Small intestine (tissue), 7 donors: ENCODE results near the gene SYT8. TPM values are rescaled to one million over a fixed set of nuclear protein-coding genes. Genes with fewer than 3 reads are reported as not detected.
"Not testable (repeated sequence)": the region's sequence is repeated elsewhere in the genome, so short reads cannot be mapped to it uniquely, and the experiment has no call there.

Experiments used
- DNase-seq, 2 donors: peaks; one replicate each; pipeline versions ENCODE4 v3.0.0 to v3.0.0-alpha.2; 2013
- FAIRE-seq: peaks from 2 replicates; lab custom pipeline; 2012; peaks lifted over from hg19 to GRCh38; lab: Jason Lieb, UNC
- H3K27ac ChIP-seq, 3 donors: one replicate each; pipeline ENCODE4 v1.5.1; 2013; ENCODE audit warnings: low read length in 2 of 3, mild to moderate bottlenecking in 2 of 3, control low read depth in 1 of 3, inconsistent platforms in 1 of 3, low read depth in 1 of 3, moderate library complexity in 1 of 3
- H3K27me3 ChIP-seq, 3 donors: one replicate each; pipeline ENCODE4 v1.6.1; 2013; ENCODE audit warnings: low read length in 3 of 3, inconsistent platforms in 1 of 3; ENCODE audit not compliant: control insufficient read depth in 3 of 3, insufficient read depth in 3 of 3
- H3K36me3 ChIP-seq, 3 donors: one replicate each; pipeline ENCODE4 v1.6.1; 2013; ENCODE audit warnings: low read length in 3 of 3, inconsistent platforms in 1 of 3, low read depth in 1 of 3, mild to moderate bottlenecking in 1 of 3, moderate library complexity in 1 of 3; ENCODE audit not compliant: control insufficient read depth in 3 of 3, insufficient read depth in 2 of 3
- H3K4me1 ChIP-seq, 3 donors: one replicate each; pipeline ENCODE4 v1.6.1; 2013; ENCODE audit warnings: low read length in 2 of 3, inconsistent platforms in 1 of 3, low read depth in 1 of 3, mild to moderate bottlenecking in 1 of 3, moderate library complexity in 1 of 3; ENCODE audit not compliant: control insufficient read depth in 3 of 3, insufficient read depth in 2 of 3
- H3K4me3 ChIP-seq, 3 donors: one replicate each; pipeline ENCODE4 v1.5.1; 2013; ENCODE audit warnings: low read length in 3 of 3, control low read depth in 1 of 3, inconsistent platforms in 1 of 3, low read depth in 1 of 3, mild to moderate bottlenecking in 1 of 3, moderate library complexity in 1 of 3
- H3K9me3 ChIP-seq, 2 donors: one replicate each; pipeline ENCODE4 v1.6.1; 2013; ENCODE audit warnings: low read depth in 1 of 2, low read length in 1 of 2; ENCODE audit not compliant: control insufficient read depth in 2 of 2, insufficient read depth in 1 of 2
- WGBS, 3 donors: extraction: QIAGEN DNeasy Blood & Tissue Kit; methylation state at CpG; one replicate each; pipeline ENCODE4 v1.1.7; 2013; 5-methylcytosine and 5-hydroxymethylcytosine counted together
- polyA plus RNA-seq, 4 donors: library from polyadenylated mRNA; stranded (reverse) in 3 of 4; unstranded in 1 of 4; fragments of 200-250 nt in 3 of 4; fragments of 120-200 nt in 1 of 4; gene quantifications; one replicate each; pipeline versions ENCODE4 v1.2.1 to v1.2.3, GENCODE V29; 2013
- donor health status: healthy with polysubstance abuse.
- donor health status: control.
- donor health status: control.
- donor health status: Bipolar disorder and iron deficiency.
- donor health status: healthy.

Gene SYT8
- polyA plus RNA-seq, 4 donors: 3.1 to 46.5 (median 24.2) TPM

GRCh38 chr11:1872267-1872985, 37.6 kb downstream of the SYT8 start:
- FAIRE-seq: no peak
- peaks cover 0 to 10% (median 0%) of the 10 kb centered on the region in 3 donors for H3K4me1 ChIP-seq
- 68 to 80% (median 68%) methylated on average over 24 to 25 of the region's 25 CpGs for WGBS, 3 donors
- H3K36me3 ChIP-seq: no peaks in the 10 kb centered on the region
- no peak overlapping the region for H3K27ac ChIP-seq
- no peaks in the 10 kb centered on the region for H3K9me3 ChIP-seq
- H3K27me3 ChIP-seq: peaks cover 0 to 33% (median 0%) of the 10 kb centered on the region in 3 donors
- H3K4me3 ChIP-seq: no peak overlapping the region
- no peak for DNase-seq

- 39 to 46% (median 41%) methylated on average over 9 to 11 of the region's 11 CpGs for WGBS, 3 donors
- no peak for DNase-seq
- Histone ChIP-seq H3K27ac (peak overlapping the region in 1 of 3 donors; percentile 26), H3K4me3 (no peak overlapping the region), H3K27me3 (peaks cover 0 to 33% (median 0%) of the 10 kb centered on the region in 3 donors), H3K36me3 (no peaks in the 10 kb centered on the region), H3K9me3 (no peaks in the 10 kb centered on the region), H3K4me1 (peaks cover 0 to 18% (median 0%) of the 10 kb centered on the region in 3 donors)
- FAIRE-seq: no peak
Measured at GRCh38 chr11:1873048-1873812, 38.4 kb downstream of the SYT8 start.

- not testable (repeated sequence) for DNase-seq, FAIRE-seq, H3K9me3 ChIP-seq, H3K27ac ChIP-seq, H3K4me3 ChIP-seq, H3K36me3 ChIP-seq
- 87 to 92% (median 88%) methylated on average over 9 to 17 of the region's 17 CpGs for WGBS, 3 donors
- H3K27me3 ChIP-seq: peaks cover 0 to 28% (median 0%) of the 10 kb centered on the region in 3 donors
- H3K4me1 ChIP-seq: peaks cover 0 to 22% (median 0%) of the 10 kb centered on the region in 3 donors
Measured at GRCh38 chr11:1873813-1874150, 39.0 kb downstream of the SYT8 start.

- 60 to 75% (median 73%) methylated on average over 14 to 17 of the region's 17 CpGs for WGBS, 3 donors
- not testable (repeated sequence) for FAIRE-seq, H3K9me3 ChIP-seq, H3K4me3 ChIP-seq, H3K36me3 ChIP-seq, H3K27ac ChIP-seq, DNase-seq
- H3K27me3 ChIP-seq: peaks cover 0 to 20% (median 0%) of the 10 kb centered on the region in 3 donors
- H3K4me1 ChIP-seq: peaks cover 0 to 22% (median 0%) of the 10 kb centered on the region in 3 donors
Measured at GRCh38 chr11:1874441-1875092, 39.8 kb downstream of the SYT8 start.

- Histone ChIP-seq H3K27ac (peak overlapping the region in 1 of 3 donors; percentile 3), H3K4me1 (peaks cover 0 to 22% (median 0%) of the 10 kb centered on the region in 3 donors), H3K4me3 (no peak overlapping the region), H3K9me3 (no peaks in the 10 kb centered on the region), H3K36me3 (no peaks in the 10 kb centered on the region), H3K27me3 (peaks cover 0 to 13% (median 0%) of the 10 kb centered on the region in 3 donors)
- no peak for FAIRE-seq
- DNase-seq: no peak
- WGBS, 3 donors: 33 to 55% (median 50%) methylated on average over 25 to 28 of the region's 28 CpGs
Measured at GRCh38 chr11:1875093-1875850, 40.5 kb downstream of the SYT8 start.

- H3K36me3 ChIP-seq, H3K9me3 ChIP-seq, H3K27me3 ChIP-seq, H3K4me3 ChIP-seq, FAIRE-seq, DNase-seq: not testable (repeated sequence)
- Histone ChIP-seq H3K27ac (peak overlapping the region in 2 of 3 donors; percentile 37 to 62), H3K4me1 (peaks cover 0 to 26% (median 0%) of the 10 kb centered on the region in 3 donors)
- 39 to 69% (median 57%) methylated on average over 11 to 13 of the region's 13 CpGs for WGBS, 3 donors
Measured at GRCh38 chr11:1875851-1876301, 41.1 kb downstream of the SYT8 start.

- H3K4me3 ChIP-seq: no peak overlapping the region
- FAIRE-seq (no peak), DNase-seq (peak; percentile 20 to 44)
- H3K4me1 ChIP-seq: peaks cover 0 to 32% (median 0%) of the 10 kb centered on the region in 3 donors
- H3K9me3 ChIP-seq: no peaks in the 10 kb centered on the region
- WGBS, 3 donors: 37 to 45% (median 38%) methylated on average over 19 to 26 of the region's 26 CpGs
- peaks cover 0 to under 1% (median 0%) of the 10 kb centered on the region in 3 donors for H3K27me3 ChIP-seq
- H3K36me3 ChIP-seq: no peaks in the 10 kb centered on the region
- peak overlapping the region in 2 of 3 donors; percentile 37 to 62 for H3K27ac ChIP-seq
Measured at GRCh38 chr11:1876361-1877063, 41.7 kb downstream of the SYT8 start.
